OCI-LY7 (cell line): ENCODE data around the gene ZFHX3. TPM values are rescaled to one million over a fixed set of nuclear protein-coding genes. Genes with fewer than 3 reads are reported as not detected.

Experiments
- BruUV-seq: library from RNA; stranded (reverse); fragments of 400-500 nt; replicated peaks from 2 replicates; lab custom pipeline; 2021; lab: Mats Ljungman, UMichigan
- CTCF ChIA-PET: fragments of 300-600 bp; sonication (Branson Sonifier 250); formaldehyde crosslinking; loops from one replicate; lab custom pipeline; 2022; ENCODE audit warnings: antibody characterized with exemption; ENCODE audit not compliant: unreplicated experiment; lab: Charles Lee
- POLR2A ChIA-PET: fragments of 300-600 bp; sonication (Branson Sonifier 250); formaldehyde crosslinking; loops from one replicate; lab custom pipeline; 2022; ENCODE audit warnings: antibody characterized with exemption; lab: Charles Lee
- DNase-seq: peaks from one replicate; pipeline ENCODE4 v3.0.0-alpha.2; 2015; ENCODE audit warnings: low spot score
- H2AFZ ChIP-seq: fragments of 200-600 bp; sonication (generic), shearing (Covaris generic); 2 replicates; pipeline ENCODE4 v1.6.1; 2014; ENCODE audit warnings: mild to moderate bottlenecking, antibody characterized with exemption, low read length, moderate library complexity
- H3K27ac ChIP-seq: fragments of 200-600 bp; sonication (generic); 2 replicates; pipeline ENCODE4 v1.5.1; 2014; ENCODE audit warnings: mixed run types, low read depth, mild to moderate bottlenecking, moderate library complexity, low read length, inconsistent platforms; ENCODE audit not compliant: poor library complexity, severe bottlenecking
- H3K36me3 ChIP-seq: fragments of 200-600 bp; sonication (generic); 2 replicates; pipeline ENCODE4 v1.6.1; 2014; ENCODE audit warnings: mild to moderate bottlenecking, antibody characterized with exemption, low read length, moderate library complexity, mixed read lengths; ENCODE audit not compliant: insufficient read depth
- H3K4me1 ChIP-seq: fragments of 200-600 bp; sonication (generic); 2 replicates; pipeline ENCODE4 v1.5.1; 2014; ENCODE audit warnings: mild to moderate bottlenecking, low read length; ENCODE audit not compliant: insufficient read depth, poor library complexity, severe bottlenecking
- H3K4me2 ChIP-seq: fragments of 200-600 bp; sonication (generic); 2 replicates; pipeline ENCODE4 v1.6.1; 2014; ENCODE audit warnings: mild to moderate bottlenecking, low read length
- H3K4me3 ChIP-seq: fragments of 200-600 bp; sonication (generic); 2 replicates; pipeline ENCODE4 v1.5.1; 2014; ENCODE audit warnings: mild to moderate bottlenecking, low read depth, low read length; ENCODE audit not compliant: poor library complexity, severe bottlenecking
- H3K79me2 ChIP-seq: fragments of 200-600 bp; sonication (generic); 2 replicates; pipeline ENCODE4 v1.6.1; 2016; ENCODE audit warnings: low read depth, mild to moderate bottlenecking, low read length, moderate library complexity, mixed read lengths; ENCODE audit not compliant: insufficient read depth
- H3K9me2 ChIP-seq: fragments of 200-600 bp; sonication (generic); 2 replicates; pipeline ENCODE4 v1.6.1; 2016; ENCODE audit warnings: mild to moderate bottlenecking, low read length, mixed read lengths; ENCODE audit not compliant: insufficient read depth
- H3K9me3 ChIP-seq: fragments of 200-600 bp; sonication (generic); 2 replicates; pipeline ENCODE4 v1.6.1; 2014; ENCODE audit warnings: mild to moderate bottlenecking, mixed run types, low read length, mixed read lengths
- H4K20me1 ChIP-seq: fragments of 200-600 bp; sonication (generic); 2 replicates; pipeline ENCODE4 v1.6.1; 2014; ENCODE audit warnings: mild to moderate bottlenecking, antibody characterized with exemption, low read length, moderate library complexity, mixed read lengths; ENCODE audit not compliant: insufficient read depth
- EZH2phosphoT487 ChIP-seq: fragments of 200-600 bp; sonication (generic); IDR thresholded peaks from 2 replicates; pipeline ENCODE4 v1.6.1; 2018; ENCODE audit warnings: low read depth, borderline replicate concordance, mild to moderate bottlenecking, mixed run types, antibody characterized with exemption, low read length, moderate library complexity, mixed read lengths
- intact Hi-C: fragments of 100-400 bp; cut with micrococcal nuclease; formaldehyde crosslinking; loops from one replicate; pipeline ENCODE4 v1.10.0; 2022; ENCODE audit not compliant: unreplicated experiment
- total RNA-seq, 2 experiments: library from RNA; depleted of rRNA in 1 of 2; stranded (reverse); fragments of >200 nt in 1 of 2; shearing (Covaris generic) in 1 of 2; gene quantifications; 2 replicates each; pipeline ENCODE4 v1.2.3, GENCODE V29; 2014 to 2022
- TF ChIP-seq, protein P1 (sequence below): fragments of 200-600 bp; sonication (generic); conservative IDR thresholded peaks from 2 replicates; pipeline ENCODE4 v1.5.1; 2014; ENCODE audit warnings: mild to moderate bottlenecking, antibody characterized with exemption, low read length, moderate library complexity, mixed read lengths

The ZFHX3 gene
- total RNA-seq, 2 experiments from 2014 or later = 1.3 to 6.2 TPM

DNA sequence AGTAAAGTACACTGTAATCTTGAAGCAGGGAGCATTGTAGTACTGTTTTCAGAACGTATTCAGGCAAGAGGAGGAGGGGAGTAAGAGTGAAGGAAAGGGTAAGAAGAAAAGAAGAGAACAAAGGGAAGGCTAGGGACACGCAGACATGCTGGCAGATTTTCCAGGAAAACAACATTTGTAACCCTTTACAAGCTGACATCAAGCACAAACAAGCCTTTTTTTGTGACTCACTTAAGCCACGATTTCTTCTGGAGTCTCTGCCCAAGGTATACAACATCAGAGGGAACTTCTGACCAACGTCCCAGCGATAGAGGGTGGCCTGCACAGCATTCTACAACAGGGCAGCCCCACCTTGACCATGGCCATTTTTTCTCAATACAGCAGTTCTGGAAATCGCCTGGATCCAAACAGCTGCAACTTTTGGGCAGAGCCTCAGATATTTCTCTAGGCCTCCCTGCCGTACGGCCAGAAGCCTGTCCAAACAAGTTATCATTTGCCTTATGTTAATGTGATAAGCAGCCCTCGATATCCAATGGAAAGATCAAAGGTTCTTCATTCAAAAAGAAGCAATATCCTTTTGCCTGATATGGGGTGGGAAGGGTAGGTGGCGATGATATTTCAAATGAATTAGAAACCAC, 247.3 kb downstream of the ZFHX3 start:
- BruUV-seq = no TSS peak
- no peak overlapping the region for H2AFZ ChIP-seq
- intact Hi-C loops = no loop called here

DNA sequence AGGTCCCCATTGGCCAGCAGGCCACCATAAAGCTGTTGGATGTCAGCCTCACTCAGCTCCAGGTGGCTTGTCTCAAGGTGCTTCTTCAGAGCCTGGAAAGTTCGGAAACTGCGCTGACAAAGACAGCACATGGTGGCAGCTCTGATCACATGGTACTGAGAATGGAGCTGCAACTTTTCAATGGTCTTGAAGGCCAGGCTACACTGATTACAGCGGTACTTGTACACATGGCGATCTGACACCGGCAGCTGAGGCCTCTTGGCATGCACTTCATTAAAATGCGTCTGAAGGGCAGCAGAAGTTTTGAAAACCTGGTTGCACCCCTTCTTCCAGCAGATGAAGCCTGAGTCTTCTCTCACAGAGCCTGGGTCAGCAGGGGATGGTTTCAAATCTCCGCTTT, 249.7 kb downstream of the ZFHX3 start:
- Histone ChIP-seq H3K4me2 (no peak overlapping the region), H3K27ac (no peak overlapping the region), H4K20me1 (no peaks in the 10 kb centered on the region), H3K9me2 (no peaks in the 10 kb centered on the region), H3K4me1 (no peaks in the 10 kb centered on the region), H3K36me3 (0 out of 2 replicates have a peak, but pooled peaks cover 3% of the 10 kb centered on the region), H2AFZ (no peak overlapping the region), H3K79me2 (no peaks in the 10 kb centered on the region), H3K4me3 (no peak overlapping the region), H3K9me3 (no peaks in the 10 kb centered on the region)
- TF ChIP-seq EZH2phosphoT487 = no peak
- TF ChIP-seq, protein P1, sequence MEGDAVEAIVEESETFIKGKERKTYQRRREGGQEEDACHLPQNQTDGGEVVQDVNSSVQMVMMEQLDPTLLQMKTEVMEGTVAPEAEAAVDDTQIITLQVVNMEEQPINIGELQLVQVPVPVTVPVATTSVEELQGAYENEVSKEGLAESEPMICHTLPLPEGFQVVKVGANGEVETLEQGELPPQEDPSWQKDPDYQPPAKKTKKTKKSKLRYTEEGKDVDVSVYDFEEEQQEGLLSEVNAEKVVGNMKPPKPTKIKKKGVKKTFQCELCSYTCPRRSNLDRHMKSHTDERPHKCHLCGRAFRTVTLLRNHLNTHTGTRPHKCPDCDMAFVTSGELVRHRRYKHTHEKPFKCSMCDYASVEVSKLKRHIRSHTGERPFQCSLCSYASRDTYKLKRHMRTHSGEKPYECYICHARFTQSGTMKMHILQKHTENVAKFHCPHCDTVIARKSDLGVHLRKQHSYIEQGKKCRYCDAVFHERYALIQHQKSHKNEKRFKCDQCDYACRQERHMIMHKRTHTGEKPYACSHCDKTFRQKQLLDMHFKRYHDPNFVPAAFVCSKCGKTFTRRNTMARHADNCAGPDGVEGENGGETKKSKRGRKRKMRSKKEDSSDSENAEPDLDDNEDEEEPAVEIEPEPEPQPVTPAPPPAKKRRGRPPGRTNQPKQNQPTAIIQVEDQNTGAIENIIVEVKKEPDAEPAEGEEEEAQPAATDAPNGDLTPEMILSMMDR = no peak
- intact Hi-C loops = no loop called here
- CTCF ChIA-PET = no interaction called here
- no peak for DNase-seq
- no TSS peak for BruUV-seq
- POLR2A ChIA-PET = no interaction called here

More for the DNA sequence above, 247.3 kb downstream of the ZFHX3 start:
- no peak for TF ChIP-seq EZH2phosphoT487
- TF ChIP-seq, protein P1 = no peak
- 0 out of 2 replicates have a peak, but pooled peaks cover 3% of the 10 kb centered on the region for H3K36me3 ChIP-seq
- H3K4me2 ChIP-seq = no peak overlapping the region
- ChIA-PET POLR2A (no interaction called here), CTCF (no interaction called here)
- H3K79me2 ChIP-seq = no peaks in the 10 kb centered on the region
- H3K27ac ChIP-seq = no peak overlapping the region
- H3K9me3 ChIP-seq = no peaks in the 10 kb centered on the region
- no peak overlapping the region for H3K4me3 ChIP-seq
- H3K9me2 ChIP-seq = no peaks in the 10 kb centered on the region
- DNase-seq = no peak
- no peaks in the 10 kb centered on the region for H3K4me1 ChIP-seq
- no peaks in the 10 kb centered on the region for H4K20me1 ChIP-seq

DNA sequence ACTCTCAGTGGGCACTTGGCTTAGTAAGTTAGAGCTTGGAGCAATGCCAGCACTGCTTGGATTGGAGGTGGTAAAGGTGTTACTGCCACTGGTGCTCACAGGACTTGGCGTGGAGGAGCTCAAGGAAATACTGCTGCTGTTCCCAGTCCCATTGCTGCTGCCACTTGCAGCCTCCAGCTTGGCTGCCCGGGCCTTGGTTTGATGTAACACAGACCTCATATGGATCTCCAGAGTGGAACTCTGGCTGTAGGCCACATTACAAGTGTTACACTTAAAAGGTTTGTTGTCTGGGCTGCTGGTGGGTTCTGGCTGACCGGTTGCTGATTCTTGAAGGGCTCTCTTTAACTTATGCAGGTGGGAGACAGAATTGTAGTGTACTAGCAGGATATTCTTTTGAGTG, 250.3 kb downstream of the ZFHX3 start:
- Histone ChIP-seq H4K20me1 (no peaks in the 10 kb centered on the region), H3K36me3 (0 out of 2 replicates have a peak, but pooled peaks cover 3% of the 10 kb centered on the region), H3K9me3 (no peaks in the 10 kb centered on the region), H2AFZ (no peak overlapping the region), H3K4me1 (no peaks in the 10 kb centered on the region), H3K79me2 (no peaks in the 10 kb centered on the region), H3K4me3 (no peak overlapping the region), H3K4me2 (no peak overlapping the region), H3K9me2 (no peaks in the 10 kb centered on the region), H3K27ac (no peak overlapping the region)
- no TSS peak for BruUV-seq
- DNase-seq = no peak
- CTCF ChIA-PET = no interaction called here
- TF ChIP-seq, protein P1 = no peak
- TF ChIP-seq EZH2phosphoT487 = no peak
- intact Hi-C loops = no loop called here
- POLR2A ChIA-PET = interaction anchor here (0.6 kb wide), 1 partner anchor 11 kb away, joined by 5 read pairs; no protein-coding TSS in a partner anchor
